Chondrocyte (in vitro differentiated cells): ENCODE measurements around the gene RAD17. TPM values are rescaled to one million over a fixed set of nuclear protein-coding genes. Genes with fewer than 3 reads are reported as not detected.
"Not testable (repeated sequence)": the region's sequence is repeated elsewhere in the genome, so short reads cannot be mapped to it uniquely, and the experiment has no call there.

ENCODE experiments used
- DNase-seq: peaks from one replicate; pipeline ENCODE4 v3.0.0; 2021; ENCODE audit warnings: mixed read lengths, low spot score
- H3K27ac Mint-ChIP-seq: one replicate; pipeline ENCODE4 v1.8.0; 2021; ENCODE audit warnings: mild to moderate bottlenecking, moderate library complexity, mixed read lengths; ENCODE audit not compliant: unreplicated experiment
- H3K27me3 Mint-ChIP-seq: 2 replicates; pipeline ENCODE4 v1.8.0; 2021; ENCODE audit warnings: low read depth, mixed read lengths
- H3K36me3 Mint-ChIP-seq: 2 replicates; pipeline ENCODE4 v1.8.0; 2021; ENCODE audit warnings: low read depth, mixed read lengths
- H3K4me1 Mint-ChIP-seq: 2 replicates; pipeline ENCODE4 v1.8.0; 2021; ENCODE audit warnings: low read depth, mild to moderate bottlenecking, mixed read lengths
- H3K4me3 Mint-ChIP-seq: one replicate; pipeline ENCODE4 v1.8.0; 2021; ENCODE audit warnings: mild to moderate bottlenecking, moderate library complexity, mixed read lengths; ENCODE audit not compliant: unreplicated experiment
- H3K9me3 Mint-ChIP-seq: 2 replicates; pipeline ENCODE4 v1.8.0; 2021; ENCODE audit warnings: low read depth, mixed read lengths
- CTCF ChIP-seq: fragments of 200-600 bp; sonication (generic); IDR thresholded peaks from 2 replicates; pipeline ENCODE4 v1.5.0; 2021; ENCODE audit warnings: antibody characterized with exemption, mild to moderate bottlenecking, moderate library complexity
- long read RNA-seq: library from polyadenylated mRNA; stranded (forward); transcript quantifications from one replicate; pipeline ENCODE4 v2.0.0, GENCODE V29; 2021
- total RNA-seq: library from RNA; stranded (reverse); gene quantifications from 3 replicates; pipeline ENCODE4 v1.2.1, GENCODE V29; 2021

Gene RAD17
- total RNA-seq: 22.4 to 25.7 TPM (median 25.3 TPM) in 3 replicates
- long read RNA-seq, transcript RAD17-220 (18 exons, 3,057 nt): minor isoform, 14 of 53 reads
- long read RNA-seq, transcript RAD17-204 (18 exons, 2,943 nt): major isoform, 21 of 53 reads
- long read RNA-seq, transcript RAD17-202 (17 exons, 3,164 nt): minor isoform, 5 of 53 reads
- long read RNA-seq, partial matches to known transcripts: 1 of 53 reads
- long read RNA-seq, other reads (novel, unspliced or antisense): 9 of 53 reads

- Mint-ChIP-seq H3K27me3 (no peaks in the 10 kb centered on the region), H3K4me1 (peaks cover 38% of the 10 kb centered on the region), H3K9me3 (no peaks in the 10 kb centered on the region), H3K4me3 (peak within 1 kb of the TSS; percentile 83), H3K27ac (peak within 1 kb of the TSS; percentile 99), H3K36me3 (peaks cover 12% of the 10 kb centered on the region)
- peak; percentile 16 for TF ChIP-seq CTCF
- DNase-seq: peak; percentile 98
Observed at GRCh38 chr5:69369340-69370121, at the start of gene RAD17, which contains the start of the genes AK6 and TAF9. Gene RAD17 (plus strand): TSS chr5:69369818. CDS start chr5:69372209, 2,391 bp downstream. Gene AK6 (minus strand): TSS chr5:69369520. CDS start chr5:69369490, 30 bp downstream. Gene TAF9 (minus strand): TSS chr5:69369520. CDS start chr5:69365737, 3,783 bp downstream.

- Mint-ChIP-seq H3K36me3 (no peaks in the 10 kb centered on the region), H3K9me3 (no peaks in the 10 kb centered on the region), H3K4me1 (no peaks in the 10 kb centered on the region), H3K4me3 (no peak overlapping the region), H3K27ac (no peak overlapping the region), H3K27me3 (no peaks in the 10 kb centered on the region)
- no peak for TF ChIP-seq CTCF
- no peak for DNase-seq
Observed at GRCh38 chr5:69326365-69326764, 43.3 kb upstream of the RAD17 start.

GRCh38 chr5:69329905-69330489 is 39.6 kb upstream of the RAD17 start:
- no peak overlapping the region for H3K4me3 Mint-ChIP-seq

GRCh38 chr5:69331528-69332445 is 37.8 kb upstream of the RAD17 start:
- peak; percentile 14 for DNase-seq
- Mint-ChIP-seq H3K27me3 (no peaks in the 10 kb centered on the region), H3K4me1 (peaks cover 7% of the 10 kb centered on the region), H3K27ac (no peak overlapping the region), H3K36me3 (no peaks in the 10 kb centered on the region), H3K4me3 (peak overlapping the region; percentile 72), H3K9me3 (no peaks in the 10 kb centered on the region)
- no peak for TF ChIP-seq CTCF

More at GRCh38 chr5:69329905-69330489, 39.6 kb upstream of the RAD17 start:
- no peaks in the 10 kb centered on the region for H3K27me3 Mint-ChIP-seq
- peak; percentile 21 for DNase-seq
- no peaks in the 10 kb centered on the region for H3K36me3 Mint-ChIP-seq
- H3K9me3 Mint-ChIP-seq: no peaks in the 10 kb centered on the region
- no peak for TF ChIP-seq CTCF
- peak overlapping the region; percentile 53 for H3K27ac Mint-ChIP-seq
- H3K4me1 Mint-ChIP-seq: peaks cover 7% of the 10 kb centered on the region

- H3K9me3 Mint-ChIP-seq, H3K27ac Mint-ChIP-seq, H3K4me1 Mint-ChIP-seq, H3K27me3 Mint-ChIP-seq, H3K36me3 Mint-ChIP-seq, H3K4me3 Mint-ChIP-seq: not testable (repeated sequence)
- peak; percentile 59 for DNase-seq
Observed at GRCh38 chr5:69333668-69334315, 35.8 kb upstream of the RAD17 start.
